HEK293 (cell line): ENCODE data around the gene MKLN1.

ENCODE experiments used
- OVOL3 ChIP-seq: fragments of 450-650 bp; formaldehyde crosslinking; IDR thresholded peaks from 2 replicates; pipeline ENCODE4 v1.5.1; 2016; ENCODE audit warnings: missing biosample characterization, missing genetic modification characterization
- ZNF362 ChIP-seq: fragments of 450-650 bp; formaldehyde crosslinking; IDR thresholded peaks from 2 replicates; pipeline ENCODE4 v1.5.1; 2016; ENCODE audit warnings: missing biosample characterization, missing genetic modification characterization
- ZNF501 ChIP-seq: fragments of 450-650 bp; formaldehyde crosslinking; IDR thresholded peaks from 2 replicates; pipeline ENCODE4 v1.5.1; 2016; ENCODE audit warnings: missing biosample characterization, missing genetic modification characterization
- TF ChIP-seq, protein P1 (sequence below): fragments of 450-650 bp; formaldehyde crosslinking; IDR thresholded peaks from 2 replicates; pipeline ENCODE4 v1.5.1; 2016; ENCODE audit warnings: missing biosample characterization, missing genetic modification characterization
- TF ChIP-seq, protein P2 (sequence below): sonication (generic); formaldehyde crosslinking; IDR thresholded peaks from 2 replicates; pipeline ENCODE4 v1.8.1; 2022; ENCODE audit warnings: mild to moderate bottlenecking, moderate library complexity, missing genetic modification reagents

DNA sequence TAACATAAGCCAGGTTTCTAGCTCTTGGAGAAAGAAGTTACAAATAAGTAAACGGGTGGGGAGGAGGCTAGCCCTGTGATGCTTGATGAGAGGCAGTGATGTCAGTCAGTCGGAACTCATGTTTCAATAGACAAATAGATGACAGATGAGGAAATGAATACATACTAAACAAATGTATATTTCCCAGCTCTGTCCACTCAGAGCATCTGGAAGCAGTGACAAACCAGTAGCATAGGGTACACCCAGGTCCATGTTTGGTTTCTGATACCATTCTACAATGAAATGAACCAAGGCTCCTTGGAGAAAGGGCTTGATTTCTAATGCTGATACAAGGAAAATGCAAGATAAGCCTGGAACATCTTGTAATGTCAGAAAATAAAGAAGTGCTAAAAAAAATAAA lies 198.1 kb downstream of the MKLN1 start:
- TF ChIP-seq OVOL3 (tag by site-specific recombination) (no peak), ZNF362 (tag by site-specific recombination) (no peak), ZNF501 (tag by site-specific recombination) (no peak)
- TF ChIP-seq, protein P1, sequence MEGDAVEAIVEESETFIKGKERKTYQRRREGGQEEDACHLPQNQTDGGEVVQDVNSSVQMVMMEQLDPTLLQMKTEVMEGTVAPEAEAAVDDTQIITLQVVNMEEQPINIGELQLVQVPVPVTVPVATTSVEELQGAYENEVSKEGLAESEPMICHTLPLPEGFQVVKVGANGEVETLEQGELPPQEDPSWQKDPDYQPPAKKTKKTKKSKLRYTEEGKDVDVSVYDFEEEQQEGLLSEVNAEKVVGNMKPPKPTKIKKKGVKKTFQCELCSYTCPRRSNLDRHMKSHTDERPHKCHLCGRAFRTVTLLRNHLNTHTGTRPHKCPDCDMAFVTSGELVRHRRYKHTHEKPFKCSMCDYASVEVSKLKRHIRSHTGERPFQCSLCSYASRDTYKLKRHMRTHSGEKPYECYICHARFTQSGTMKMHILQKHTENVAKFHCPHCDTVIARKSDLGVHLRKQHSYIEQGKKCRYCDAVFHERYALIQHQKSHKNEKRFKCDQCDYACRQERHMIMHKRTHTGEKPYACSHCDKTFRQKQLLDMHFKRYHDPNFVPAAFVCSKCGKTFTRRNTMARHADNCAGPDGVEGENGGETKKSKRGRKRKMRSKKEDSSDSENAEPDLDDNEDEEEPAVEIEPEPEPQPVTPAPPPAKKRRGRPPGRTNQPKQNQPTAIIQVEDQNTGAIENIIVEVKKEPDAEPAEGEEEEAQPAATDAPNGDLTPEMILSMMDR (tag by site-specific recombination) = no peak
- TF ChIP-seq, protein P2, sequence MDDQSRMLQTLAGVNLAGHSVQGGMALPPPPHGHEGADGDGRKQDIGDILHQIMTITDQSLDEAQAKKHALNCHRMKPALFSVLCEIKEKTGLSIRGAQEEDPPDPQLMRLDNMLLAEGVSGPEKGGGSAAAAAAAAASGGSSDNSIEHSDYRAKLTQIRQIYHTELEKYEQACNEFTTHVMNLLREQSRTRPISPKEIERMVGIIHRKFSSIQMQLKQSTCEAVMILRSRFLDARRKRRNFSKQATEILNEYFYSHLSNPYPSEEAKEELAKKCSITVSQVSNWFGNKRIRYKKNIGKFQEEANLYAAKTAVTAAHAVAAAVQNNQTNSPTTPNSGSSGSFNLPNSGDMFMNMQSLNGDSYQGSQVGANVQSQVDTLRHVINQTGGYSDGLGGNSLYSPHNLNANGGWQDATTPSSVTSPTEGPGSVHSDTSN (CRISPR knock-in tag) = no peak
